HUES64 (cell line): ENCODE measurements around the gene CACNA2D3.

Experiments
- H3K27ac ChIP-seq: 2 replicates; pipeline ENCODE4 v1.7.0; 2013; ENCODE audit warnings: low read depth, low read length, inconsistent platforms
- H3K27me3 ChIP-seq: 2 replicates; pipeline ENCODE4 v1.6.1; 2013; ENCODE audit warnings: mild to moderate bottlenecking, low read length; ENCODE audit not compliant: insufficient read depth
- H3K36me3 ChIP-seq: 2 replicates; pipeline ENCODE4 v1.6.1; 2013; ENCODE audit warnings: mild to moderate bottlenecking, low read length; ENCODE audit not compliant: insufficient read depth
- H3K4me1 ChIP-seq: 2 replicates; pipeline ENCODE4 v1.6.1; 2013; ENCODE audit warnings: mild to moderate bottlenecking, low read length, moderate library complexity; ENCODE audit not compliant: insufficient read depth
- H3K4me3 ChIP-seq: 2 replicates; pipeline ENCODE4 v1.5.1; 2013; ENCODE audit warnings: mild to moderate bottlenecking, low read length, moderate library complexity
- H3K9ac ChIP-seq: 2 replicates; pipeline ENCODE4 v1.6.1; 2013; ENCODE audit warnings: mild to moderate bottlenecking, low read depth, low read length
- H3K9me3 ChIP-seq: 2 replicates; pipeline ENCODE4 v1.6.1; 2013; ENCODE audit warnings: low read depth, low read length; ENCODE audit not compliant: insufficient read depth
- WGBS: fragments of 150-250, 120-280 bp; methylation state at CpG from one replicate; pipeline ENCODE4 v1.1.7; 2013; ENCODE audit warnings: missing lambda C conversion rate; 5-methylcytosine and 5-hydroxymethylcytosine counted together

Gene CACNA2D3

GRCh38 chr3:54531741-54532140 lies 409.4 kb downstream of the CACNA2D3 start:
- H3K9me3 ChIP-seq, result no peaks in the 10 kb centered on the region
- 92% methylated on average over 6 of the region's 6 CpGs for WGBS
- H3K4me1 ChIP-seq, result no peaks in the 10 kb centered on the region
- no peak overlapping the region for H3K9ac ChIP-seq
- no peak overlapping the region for H3K4me3 ChIP-seq
- no peak overlapping the region for H3K27ac ChIP-seq
- H3K27me3 ChIP-seq, result no peaks in the 10 kb centered on the region
- no peaks in the 10 kb centered on the region for H3K36me3 ChIP-seq

- Histone ChIP-seq H3K9me3 (no peaks in the 10 kb centered on the region), H3K9ac (no peak overlapping the region), H3K36me3 (no peaks in the 10 kb centered on the region), H3K27me3 (no peaks in the 10 kb centered on the region), H3K4me3 (no peak overlapping the region), H3K27ac (no peak overlapping the region), H3K4me1 (no peaks in the 10 kb centered on the region)
- 80% methylated on average over 4 of the region's 4 CpGs for WGBS
Measured at GRCh38 chr3:54533856-54534255, 411.5 kb downstream of the CACNA2D3 start.

GRCh38 chr3:54535619-54536018 lies 413.3 kb downstream of the CACNA2D3 start:
- Histone ChIP-seq H3K9me3 (no peaks in the 10 kb centered on the region), H3K27ac (no peak overlapping the region), H3K36me3 (no peaks in the 10 kb centered on the region), H3K4me1 (no peaks in the 10 kb centered on the region), H3K27me3 (no peaks in the 10 kb centered on the region), H3K9ac (no peak overlapping the region), H3K4me3 (no peak overlapping the region)
- WGBS, result 94% methylated on average over 1 of the region's 1 CpG

GRCh38 chr3:54536450-54536849 lies 414.1 kb downstream of the CACNA2D3 start:
- no peaks in the 10 kb centered on the region for H3K9me3 ChIP-seq
- no peak overlapping the region for H3K27ac ChIP-seq
- H3K4me1 ChIP-seq, result no peaks in the 10 kb centered on the region
- WGBS, result 89% methylated on average over 2 of the region's 2 CpGs
- no peak overlapping the region for H3K4me3 ChIP-seq
- H3K36me3 ChIP-seq, result no peaks in the 10 kb centered on the region
- H3K9ac ChIP-seq, result no peak overlapping the region
- H3K27me3 ChIP-seq, result no peaks in the 10 kb centered on the region

- Histone ChIP-seq H3K9ac (no peak overlapping the region), H3K27ac (no peak overlapping the region)
- 93% methylated on average over 6 of the region's 6 CpGs for WGBS
Measured at GRCh38 chr3:54537506-54537905, 415.2 kb downstream of the CACNA2D3 start.

GRCh38 chr3:54538346-54538745 lies 416.0 kb downstream of the CACNA2D3 start:
- Histone ChIP-seq H3K4me1 (no peaks in the 10 kb centered on the region), H3K27ac (no peak overlapping the region), H3K27me3 (no peaks in the 10 kb centered on the region), H3K9me3 (no peaks in the 10 kb centered on the region), H3K4me3 (no peak overlapping the region), H3K36me3 (no peaks in the 10 kb centered on the region), H3K9ac (no peak overlapping the region)
- 78% methylated on average over 5 of the region's 5 CpGs for WGBS

More at GRCh38 chr3:54537506-54537905, 415.2 kb downstream of the CACNA2D3 start:
- Histone ChIP-seq H3K27me3 (no peaks in the 10 kb centered on the region), H3K4me3 (no peak overlapping the region), H3K4me1 (no peaks in the 10 kb centered on the region), H3K36me3 (no peaks in the 10 kb centered on the region), H3K9me3 (no peaks in the 10 kb centered on the region)

- 94% methylated on average over 4 of the region's 4 CpGs for WGBS
Measured at GRCh38 chr3:54541369-54541768, 419.0 kb downstream of the CACNA2D3 start.

GRCh38 chr3:54543446-54543845 lies 421.1 kb downstream of the CACNA2D3 start:
- Histone ChIP-seq H3K9ac (no peak overlapping the region), H3K36me3 (no peaks in the 10 kb centered on the region), H3K27me3 (no peaks in the 10 kb centered on the region), H3K9me3 (no peaks in the 10 kb centered on the region), H3K4me1 (no peaks in the 10 kb centered on the region), H3K4me3 (no peak overlapping the region), H3K27ac (no peak overlapping the region)
- WGBS, result 32% methylated on average over 3 of the region's 3 CpGs

More at GRCh38 chr3:54541369-54541768, 419.0 kb downstream of the CACNA2D3 start:
- H3K9ac ChIP-seq, result no peak overlapping the region
- no peaks in the 10 kb centered on the region for H3K4me1 ChIP-seq
- no peaks in the 10 kb centered on the region for H3K27me3 ChIP-seq
- H3K36me3 ChIP-seq, result no peaks in the 10 kb centered on the region
- no peaks in the 10 kb centered on the region for H3K9me3 ChIP-seq
- no peak overlapping the region for H3K4me3 ChIP-seq
- H3K27ac ChIP-seq, result no peak overlapping the region

- Histone ChIP-seq H3K27me3 (no peaks in the 10 kb centered on the region), H3K36me3 (no peaks in the 10 kb centered on the region), H3K4me3 (no peak overlapping the region), H3K9me3 (no peaks in the 10 kb centered on the region), H3K9ac (no peak overlapping the region), H3K4me1 (no peaks in the 10 kb centered on the region), H3K27ac (no peak overlapping the region)
- WGBS, result 88% methylated on average over 2 of the region's 2 CpGs
Measured at GRCh38 chr3:54547051-54547450, 424.7 kb downstream of the CACNA2D3 start.

- H3K36me3 ChIP-seq, result no peaks in the 10 kb centered on the region
- H3K9me3 ChIP-seq, result no peaks in the 10 kb centered on the region
- H3K9ac ChIP-seq, result no peak overlapping the region
- no peak overlapping the region for H3K4me3 ChIP-seq
- H3K27ac ChIP-seq, result no peak overlapping the region
- H3K4me1 ChIP-seq, result no peaks in the 10 kb centered on the region
- no peaks in the 10 kb centered on the region for H3K27me3 ChIP-seq
- WGBS, result 96% methylated on average over 2 of the region's 2 CpGs
Measured at GRCh38 chr3:54547846-54548245, 425.5 kb downstream of the CACNA2D3 start.

- H3K9me3 ChIP-seq, result no peaks in the 10 kb centered on the region
- no peak overlapping the region for H3K4me3 ChIP-seq
- no peak overlapping the region for H3K27ac ChIP-seq
- no peak overlapping the region for H3K9ac ChIP-seq
- 91% methylated on average over 10 of the region's 10 CpGs for WGBS
- H3K36me3 ChIP-seq, result no peaks in the 10 kb centered on the region
- H3K27me3 ChIP-seq, result no peaks in the 10 kb centered on the region
- no peaks in the 10 kb centered on the region for H3K4me1 ChIP-seq
Measured at GRCh38 chr3:54549607-54550220, 427.4 kb downstream of the CACNA2D3 start.
